H1 (cell line): ENCODE data around the gene ITSN1. TPM values are rescaled to one million over a fixed set of nuclear protein-coding genes. Genes with fewer than 3 reads are reported as not detected.

ENCODE experiments used
- CTCF ChIA-PET: fragments of 300-600 bp; sonication (Branson Sonifier 250); formaldehyde crosslinking; loops from one replicate; lab custom pipeline; 2021; ENCODE audit not compliant: partially characterized antibody; lab: Charles Lee
- POLR2A ChIA-PET: fragments of 300-600 bp; sonication (Branson Sonifier 250); formaldehyde crosslinking; loops from one replicate; lab custom pipeline; 2021; ENCODE audit warnings: inconsistent platforms; ENCODE audit not compliant: partially characterized antibody; lab: Charles Lee
- DNase-seq, 2 experiments: peaks; one replicate each; pipeline versions ENCODE4 v3.0.0 to v3.0.0-alpha.2; 2010 to 2022; ENCODE audit warnings: low spot score in 2 of 2, low read depth in 1 of 2, mixed read lengths in 1 of 2
- FAIRE-seq: peaks from 2 replicates; lab custom pipeline; 2011; peaks lifted over from hg19 to GRCh38; lab: Jason Lieb, UNC
- H2AFZ ChIP-seq: 2 replicates; pipeline ENCODE4 v1.8.1; 2012; ENCODE audit warnings: low read length, inconsistent platforms
- H2AK5ac ChIP-seq: 2 replicates; pipeline ENCODE4 v1.6.1; 2013; ENCODE audit warnings: low read depth, low read length
- H2BK120ac ChIP-seq: replicated peaks from 2 replicates; pipeline ENCODE3; 2013; ENCODE audit warnings: low read depth, low read length, inconsistent platforms
- H2BK12ac ChIP-seq: 2 replicates; pipeline ENCODE4 v1.6.1; 2013; ENCODE audit warnings: low read depth, low read length
- H2BK15ac ChIP-seq: 2 replicates; pipeline ENCODE4 v1.6.1; 2013; ENCODE audit warnings: low read length
- H2BK20ac ChIP-seq: 2 replicates; pipeline ENCODE4 v1.6.1; 2013; ENCODE audit warnings: low read length
- H2BK5ac ChIP-seq: 2 replicates; pipeline ENCODE4 v1.6.1; 2013; ENCODE audit warnings: low read depth, low read length
- H3K14ac ChIP-seq: 2 replicates; pipeline ENCODE4 v1.6.1; 2013; ENCODE audit warnings: inconsistent platforms; ENCODE audit not compliant: insufficient read length
- H3K18ac ChIP-seq: 2 replicates; pipeline ENCODE4 v1.6.1; 2013; ENCODE audit warnings: low read length; ENCODE audit errors: extremely low read depth
- H3K23ac ChIP-seq: 2 replicates; pipeline ENCODE4 v1.6.1; 2013; ENCODE audit warnings: inconsistent platforms; ENCODE audit not compliant: insufficient read length
- H3K23me2 ChIP-seq: 2 replicates; pipeline ENCODE4 v1.6.1; 2013; ENCODE audit warnings: low read depth, low read length
- H3K27ac ChIP-seq: 2 replicates; pipeline ENCODE4 v1.6.1; 2011; ENCODE audit warnings: low read depth, low read length, inconsistent platforms
- H3K27me3 ChIP-seq, 4 experiments: replicated peaks in 1 of 4; 1 replicate in 1 of 4; 2 replicates in 3 of 4; pipeline versions ENCODE4 v1.6.1 to v1.8.1; 2011 to 2013; ENCODE audit warnings: low read length in 3 of 4, mild to moderate bottlenecking in 3 of 4, inconsistent platforms in 2 of 4, mixed read lengths in 2 of 4, moderate library complexity in 1 of 4; ENCODE audit not compliant: control insufficient read depth in 3 of 4, insufficient read depth in 3 of 4; ENCODE audit errors: extremely low read depth in 1 of 4
- H3K36me3 ChIP-seq, 4 experiments: 2 replicates each; pipeline versions ENCODE4 v1.6.1 to v1.8.1; 2011 to 2013; ENCODE audit warnings: mild to moderate bottlenecking in 4 of 4, low read length in 3 of 4, moderate library complexity in 2 of 4, control low read depth in 1 of 4, inconsistent platforms in 1 of 4; ENCODE audit not compliant: insufficient read depth in 4 of 4, control insufficient read depth in 2 of 4
- H3K4ac ChIP-seq: replicated peaks from 2 replicates; pipeline ENCODE3; 2013; ENCODE audit warnings: low read length, low read depth, mixed read lengths, inconsistent platforms; ENCODE audit not compliant: insufficient read length
- H3K4me1 ChIP-seq, 4 experiments: replicated peaks in 1 of 4; 1 replicate in 1 of 4; 2 replicates in 3 of 4; pipeline versions ENCODE4 v1.6.1 to v1.8.1; 2011 to 2013; ENCODE audit warnings: low read length in 3 of 4, inconsistent platforms in 2 of 4, mixed read lengths in 1 of 4; ENCODE audit not compliant: insufficient read depth in 4 of 4, control insufficient read depth in 3 of 4
- H3K4me2 ChIP-seq, 2 experiments: 2 replicates each; pipeline versions ENCODE4 v1.6.1 to v1.8.1; 2011 to 2013; ENCODE audit warnings: low read depth in 2 of 2, low read length in 2 of 2, control low read depth in 1 of 2, inconsistent platforms in 1 of 2, mild to moderate bottlenecking in 1 of 2; ENCODE audit not compliant: insufficient read depth in 1 of 2
- H3K4me3 ChIP-seq, 4 experiments: fragments of 200-600, 300-600 bp in 1 of 4; sonication (generic), shearing (Covaris generic), sonication (Bioruptor Twin) in 1 of 4; 2 replicates each; pipeline versions ENCODE4 v1.5.1 to v1.8.1; 2011 to 2016; ENCODE audit warnings: low read length in 4 of 4, low read depth in 3 of 4, control low read depth in 2 of 4, inconsistent platforms in 2 of 4, mild to moderate bottlenecking in 2 of 4, mixed read lengths in 1 of 4, moderate library complexity in 1 of 4; ENCODE audit not compliant: insufficient read depth in 2 of 4; ENCODE audit errors: extremely low read depth in 1 of 4
- H3K56ac ChIP-seq: replicated peaks from 2 replicates; pipeline ENCODE3; 2013; ENCODE audit warnings: low read depth, mild to moderate bottlenecking, mixed read lengths, low read length, inconsistent platforms; ENCODE audit not compliant: insufficient read length
- H3K79me1 ChIP-seq: 2 replicates; pipeline ENCODE4 v1.6.1; 2013; ENCODE audit warnings: low read depth, low read length, control low read depth
- H3K79me2 ChIP-seq, 2 experiments: 2 replicates each; pipeline versions ENCODE4 v1.6.1 to v1.8.1; 2012 to 2013; ENCODE audit warnings: low read length in 2 of 2, mild to moderate bottlenecking in 2 of 2, inconsistent platforms in 1 of 2; ENCODE audit not compliant: insufficient read depth in 2 of 2, control insufficient read depth in 1 of 2
- H3K9ac ChIP-seq, 4 experiments: replicated peaks in 1 of 4; 1 replicate in 1 of 4; 2 replicates in 3 of 4; pipeline versions ENCODE4 v1.6.1 to v1.8.1; 2011 to 2013; ENCODE audit warnings: low read depth in 3 of 4, low read length in 3 of 4, control low read depth in 2 of 4, mild to moderate bottlenecking in 2 of 4, moderate library complexity in 2 of 4, inconsistent platforms in 1 of 4; ENCODE audit errors: extremely low read depth in 1 of 4
- H3K9me3 ChIP-seq, 2 experiments: 2 replicates each; pipeline versions ENCODE4 v1.6.1 to v1.8.1; 2012 to 2013; ENCODE audit warnings: mild to moderate bottlenecking in 2 of 2, moderate library complexity in 2 of 2, control low read depth in 1 of 2, inconsistent platforms in 1 of 2, low read depth in 1 of 2, low read length in 1 of 2, mixed read lengths in 1 of 2; ENCODE audit not compliant: insufficient read depth in 2 of 2
- H4K20me1 ChIP-seq, 2 experiments: replicated peaks in 1 of 2; 2 replicates each; pipeline versions ENCODE3 to v1.8.1; 2011 to 2013; ENCODE audit warnings: inconsistent platforms in 2 of 2, low read length in 2 of 2, mild to moderate bottlenecking in 1 of 2; ENCODE audit not compliant: insufficient read depth in 2 of 2, control insufficient read depth in 1 of 2
- H4K5ac ChIP-seq: 2 replicates; pipeline ENCODE4 v1.6.1; 2013; ENCODE audit warnings: low read length, low read depth, mixed read lengths, inconsistent platforms; ENCODE audit not compliant: insufficient read length
- H4K8ac ChIP-seq: 2 replicates; pipeline ENCODE4 v1.8.0; 2013; ENCODE audit warnings: mild to moderate bottlenecking, moderate library complexity, low read length, inconsistent platforms; ENCODE audit not compliant: insufficient read depth; ENCODE audit errors: extremely low read depth
- H4K91ac ChIP-seq: replicated peaks from 2 replicates; pipeline ENCODE3; 2013; ENCODE audit warnings: low read length, mixed read lengths, inconsistent platforms; ENCODE audit not compliant: insufficient read length
- CBX8 ChIP-seq: fragments of 300-800, 300-1000 bp; sonication (generic); IDR thresholded peaks from 2 replicates; pipeline ENCODE4 v1.7.1; 2016; ENCODE audit warnings: low read depth, low read length, borderline replicate concordance
- HDAC2 ChIP-seq, 2 experiments: fragments of 300-600 bp in 1 of 2; sonication (generic) in 1 of 2; IDR thresholded peaks; 2 replicates each; pipeline ENCODE4 v1.6.1; 2011 to 2012; ENCODE audit warnings: low read depth in 2 of 2, low read length in 2 of 2, mild to moderate bottlenecking in 2 of 2, moderate library complexity in 2 of 2, borderline replicate concordance in 1 of 2, inconsistent platforms in 1 of 2
- HDAC6 ChIP-seq: IDR thresholded peaks from one replicate; pipeline ENCODE4 v1.7.1; 2012; ENCODE audit warnings: low read depth, mild to moderate bottlenecking, inconsistent platforms, low read length, moderate library complexity
- JUND ChIP-seq: IDR thresholded peaks from 2 replicates; pipeline ENCODE4 v1.6.1; 2011; ENCODE audit warnings: mild to moderate bottlenecking, improper control_type of control experiment, low read length
- MAFK ChIP-seq: IDR thresholded peaks from 2 replicates; pipeline ENCODE4 v1.6.1; 2012; ENCODE audit warnings: low read depth, mild to moderate bottlenecking, improper control_type of control experiment, low read length
- MAX ChIP-seq: IDR thresholded peaks from 2 replicates; pipeline ENCODE4 v1.6.1; 2012; ENCODE audit warnings: inconsistent platforms
- NANOG ChIP-seq: IDR thresholded peaks from 2 replicates; pipeline ENCODE4 v1.6.1; 2011; ENCODE audit warnings: low read length, low read depth, mild to moderate bottlenecking, inconsistent platforms; ENCODE audit not compliant: insufficient read depth, poor library complexity, severe bottlenecking
- PHF8 ChIP-seq: fragments of 200-600 bp; sonication (generic); conservative IDR thresholded peaks from 2 replicates; pipeline ENCODE4 v1.7.1; 2012; ENCODE audit warnings: low read depth, mild to moderate bottlenecking, inconsistent platforms, low read length, moderate library complexity
- RFX5 ChIP-seq: IDR thresholded peaks from 2 replicates; pipeline ENCODE4 v1.6.1; 2011; ENCODE audit warnings: low read depth, low read length, improper control_type of control experiment, borderline replicate concordance
- SIX5 ChIP-seq: IDR thresholded peaks from 2 replicates; pipeline ENCODE4 v1.6.1; 2011; ENCODE audit warnings: mild to moderate bottlenecking, low read depth, low read length
- SUZ12 ChIP-seq: fragments of 200-600 bp; sonication (generic); IDR thresholded peaks from 2 replicates; pipeline ENCODE4 v1.6.1; 2012; ENCODE audit warnings: mild to moderate bottlenecking, inconsistent platforms, low read length, moderate library complexity, mixed read lengths
- TEAD4 ChIP-seq: IDR thresholded peaks from 2 replicates; pipeline ENCODE4 v1.6.1; 2012; ENCODE audit warnings: low read depth, low read length, inconsistent platforms, mixed read lengths
- WGBS, 2 experiments: shearing (Covaris generic) in 1 of 2; methylation state at CpG; one replicate each; pipeline versions ENCODE4 v1.1.6 to v1.1.7; 2013 to 2015; ENCODE audit warnings: low lambda C conversion rate in 2 of 2, mixed read lengths in 2 of 2, inconsistent platforms in 1 of 2, low coverage in 1 of 2, missing lambda C conversion rate in 1 of 2; ENCODE audit not compliant: insufficient replicate concordance in 2 of 2, insufficient coverage in 1 of 2, insufficient read length in 1 of 2; ENCODE audit errors: extremely low coverage in 1 of 2, missing lambda C conversion rate in 1 of 2; 5-methylcytosine and 5-hydroxymethylcytosine counted together
- polyA plus RNA-seq, 7 experiments: library from polyadenylated mRNA; depleted of rRNA in 3 of 7; stranded (reverse) in 5 of 7; unstranded in 2 of 7; fragments of >200 nt in 5 of 7; fragments of 200-250 nt in 2 of 7; gene quantifications; 1 replicate in 5 of 7; 2 replicates in 1 of 7; 4 replicates in 1 of 7; pipeline versions ENCODE4 v1.2.1 to v1.2.3, GENCODE V29; 2011 to 2013; ENCODE audit warnings: missing spikeins in 2 of 7, mixed read lengths in 2 of 7
- total RNA-seq: library from RNA; stranded (reverse); fragmentation: NEBNext Ultra II Directional; extraction: Animal tissue kit (Norgen Biotek cat#: 25700); gene quantifications from 2 replicates; pipeline ENCODE4 v1.2.1, GENCODE V29; 2021

Gene ITSN1
- total and polyA plus RNA-seq, 2 of the 8 experiments (the other 6 are each of a cell fraction or from before 2014, with no cell fraction given): 60.8 to 78.1 TPM

DNA sequence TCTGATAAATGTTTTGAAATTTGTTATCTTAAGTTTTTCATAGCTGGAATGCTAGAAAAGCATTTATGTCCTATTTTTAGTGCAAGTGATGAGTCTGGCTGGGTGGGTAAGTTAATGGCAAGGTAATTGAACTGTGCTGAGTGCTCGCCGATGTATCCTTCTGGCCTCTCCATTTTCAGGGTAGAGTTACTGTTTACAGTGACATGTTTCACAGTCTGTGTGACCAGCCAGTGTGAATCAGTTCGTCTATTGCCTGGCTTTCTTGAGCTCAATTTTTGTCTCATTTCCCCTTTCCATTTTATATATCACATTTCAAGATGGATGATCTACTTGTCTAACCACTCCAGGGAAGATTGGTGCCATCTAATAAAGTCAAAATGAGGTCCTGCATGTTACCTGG, 44.1 kb downstream of the ITSN1 start:
- peak overlapping the region; percentile 26 to 59; a peak in 1 of 4 replicates for H3K4me2 ChIP-seq
- H3K36me3 ChIP-seq: no peaks in the 10 kb centered on the region
- peak overlapping the region; percentile 39; the same call in 1 of the 2 replicates for H3K27ac ChIP-seq
- no peaks in the 10 kb centered on the region for H3K23me2 ChIP-seq
- H2BK120ac ChIP-seq: peak overlapping the region; percentile 16
- peaks cover 0 to 44% (median 23%) of the 10 kb centered on the region in 4 experiments; a peak in 6 of 7 replicates for H3K4me1 ChIP-seq
- CTCF ChIA-PET: interaction anchor here (1.4 kb wide), 1 partner anchor 80 kb away, joined by 4 read pairs; no protein-coding TSS in a partner anchor
- POLR2A ChIA-PET: interaction anchor here (1.3 kb wide), 1 partner anchor 18 kb away, joined by 5 read pairs; no protein-coding TSS in a partner anchor
- no peaks in the 10 kb centered on the region for H3K9me3 ChIP-seq
- H4K5ac ChIP-seq: peak overlapping the region; percentile 95
- WGBS, 2 experiments: 77% methylated on average over 3 of the region's 3 CpGs; no CpG with 5 or more reads in 1 of the 2 experiments
- H4K91ac ChIP-seq: peak overlapping the region; percentile 37
- no peak overlapping the region for H3K14ac ChIP-seq
- H2AFZ ChIP-seq: no peak overlapping the region
- H4K20me1 ChIP-seq: peaks cover under 1 to 7% of the 10 kb centered on the region in 2 experiments
- H2BK5ac ChIP-seq: peak overlapping the region; percentile 75; the same call in 1 of the 2 replicates
- H3K18ac ChIP-seq: peak overlapping the region; percentile 93
- H3K56ac ChIP-seq: no peak overlapping the region
- H3K27me3 ChIP-seq: no peaks in the 10 kb centered on the region
- peaks cover 20 to 77% of the 10 kb centered on the region in 2 experiments for H3K79me2 ChIP-seq
- 0 out of 2 replicates have a peak overlapping the region, but pooled peaks have one; percentile 76 for H2BK20ac ChIP-seq
- H2AK5ac ChIP-seq: peak overlapping the region; percentile 79; the same call in 1 of the 2 replicates
- H3K23ac ChIP-seq: no peak overlapping the region
- H3K4ac ChIP-seq: no peak overlapping the region
- H2BK15ac ChIP-seq: 0 out of 2 replicates have a peak overlapping the region, but pooled peaks have one; percentile 61
- no peak overlapping the region for H3K9ac ChIP-seq
- H3K4me3 ChIP-seq: peak overlapping the region in 1 of 4 experiments; percentile 51; a peak in 1 of 8 replicates
- no peaks in the 10 kb centered on the region; the same call in none of the 2 replicates for H3K79me1 ChIP-seq
- FAIRE-seq: no peak
- no peak for DNase-seq
- no peak overlapping the region for H4K8ac ChIP-seq
- H2BK12ac ChIP-seq: peak overlapping the region; percentile 99
- TF ChIP-seq NANOG: no peak
- TF ChIP-seq JUND: no peak
- no peak for TF ChIP-seq CBX8
- no peak for TF ChIP-seq HDAC2 (IDR thresholded peaks at IDR 0.05; ENCODE audit: borderline replicate concordance in 1 of 2, low read depth in 2 of 2, low read length in 2 of 2)
- no peak for TF ChIP-seq HDAC6
- no peak for TF ChIP-seq PHF8
- TF ChIP-seq SUZ12: no peak
- TF ChIP-seq RFX5: no peak
- TF ChIP-seq MAFK: no peak
- TF ChIP-seq SIX5: no peak
- TF ChIP-seq MAX: no peak
- TF ChIP-seq TEAD4: no peak
